Smooth muscle cell (in vitro differentiated cells): ENCODE measurements around the gene POLR2L. TPM values are rescaled to one million over a fixed set of nuclear protein-coding genes. Genes with fewer than 3 reads are reported as not detected.
A peak's percentile ranks its signal among the peaks of the same experiment; 100 is the strongest.

Experiments
- DNase-seq: peaks from one replicate; lab custom pipeline; 2025; ENCODE audit not compliant: unreplicated experiment; lab: John Stamatoyannopoulos, UW
- H2AFZ ChIP-seq: fragments of 200-600 bp; sonication (generic); 2 replicates; pipeline ENCODE4 v1.6.0; 2016; ENCODE audit warnings: antibody characterized with exemption, low read depth, mild to moderate bottlenecking
- H3F3A ChIP-seq: fragments of 200-600 bp; sonication (generic); 2 replicates; pipeline ENCODE4 v1.6.0; 2017; ENCODE audit warnings: antibody characterized with exemption, low read depth
- H3K27ac ChIP-seq: fragments of 200-600 bp; sonication (generic); 2 replicates; pipeline ENCODE4 v1.5.1; 2016; ENCODE audit warnings: low read depth, mild to moderate bottlenecking
- H3K27me3 ChIP-seq: fragments of 200-600 bp; sonication (generic); 2 replicates; pipeline ENCODE4 v1.6.1; 2016; ENCODE audit warnings: low read depth, mild to moderate bottlenecking
- H3K36me3 ChIP-seq: fragments of 200-600 bp; sonication (generic); 2 replicates; pipeline ENCODE4 v1.5.1; 2016; ENCODE audit warnings: low read depth
- H3K4me1 ChIP-seq: fragments of 200-600 bp; sonication (generic); 2 replicates; pipeline ENCODE4 v1.5.1; 2016; ENCODE audit warnings: low read depth
- H3K4me2 ChIP-seq: fragments of 200-600 bp; sonication (generic); 2 replicates; pipeline ENCODE4 v1.6.0; 2016; ENCODE audit warnings: mild to moderate bottlenecking
- H3K4me3 ChIP-seq: fragments of 200-600 bp; sonication (generic); 2 replicates; pipeline ENCODE4 v1.5.1; 2016; ENCODE audit warnings: mild to moderate bottlenecking
- H3K79me2 ChIP-seq: fragments of 200-600 bp; sonication (generic); 2 replicates; pipeline ENCODE4 v1.6.0; 2016; ENCODE audit warnings: low read depth, mild to moderate bottlenecking
- H3K9ac ChIP-seq: fragments of 200-600 bp; sonication (generic); 2 replicates; pipeline ENCODE4 v1.6.0; 2016; ENCODE audit warnings: low read depth
- H3K9me3 ChIP-seq: fragments of 200-600 bp; sonication (generic); replicated peaks from 2 replicates; pipeline ENCODE4 v1.5.1; 2016; ENCODE audit warnings: low read depth
- H4K20me1 ChIP-seq: fragments of 200-600 bp; sonication (generic); 2 replicates; pipeline ENCODE4 v1.6.0; 2016; ENCODE audit warnings: low read depth
- CTCF ChIP-seq: fragments of 200-600 bp; sonication (generic); IDR thresholded peaks from 2 replicates; pipeline ENCODE4 v1.5.1; 2017; ENCODE audit warnings: borderline replicate concordance, mild to moderate bottlenecking, antibody characterized with exemption; ENCODE audit not compliant: insufficient read depth, poor library complexity, severe bottlenecking
- WGBS: methylation state at CpG from one replicate; pipeline ENCODE4 v1.1.7; 2016; ENCODE audit warnings: low lambda C conversion rate; 5-methylcytosine and 5-hydroxymethylcytosine counted together
- polyA plus RNA-seq: library from polyadenylated mRNA; unstranded; fragments of >200 nt; fragmentation: Nextera tagmentation; extraction: Ambion mirVana; gene quantifications from 2 replicates; pipeline ENCODE4 v1.2.1, GENCODE V29; 2016
- total RNA-seq: library from RNA; depleted of rRNA; stranded (reverse); fragments of >200 nt; gene quantifications from 2 replicates; pipeline ENCODE4 v1.2.3, GENCODE V29; 2014

The POLR2L gene
- total and polyA plus RNA-seq, 2 experiments from 2014 or later: 51.4 to 380 TPM

GRCh38 chr11:810040-810567, 32.2 kb downstream of the POLR2L start:
- H3K4me3 ChIP-seq: peak overlapping the region; percentile 95
- H3K4me1 ChIP-seq: peaks cover 15% of the 10 kb centered on the region
- H2AFZ ChIP-seq: no peak overlapping the region
- no peaks in the 10 kb centered on the region for H3K36me3 ChIP-seq
- H3K79me2 ChIP-seq: peaks cover 38% of the 10 kb centered on the region
- WGBS: under 1% methylated on average over 41 of the region's 55 CpGs
- peak overlapping the region; percentile 98 for H3K9ac ChIP-seq
- H3K9me3 ChIP-seq: no peaks in the 10 kb centered on the region
- H3K27me3 ChIP-seq: no peaks in the 10 kb centered on the region
- no peak for DNase-seq
- H3K4me2 ChIP-seq: peak overlapping the region; percentile 99
- H3K27ac ChIP-seq: peak overlapping the region; percentile 98
- H3F3A ChIP-seq: peaks cover 11% of the 10 kb centered on the region
- no peak for TF ChIP-seq CTCF
- peaks cover 35% of the 10 kb centered on the region for H4K20me1 ChIP-seq

DNA sequence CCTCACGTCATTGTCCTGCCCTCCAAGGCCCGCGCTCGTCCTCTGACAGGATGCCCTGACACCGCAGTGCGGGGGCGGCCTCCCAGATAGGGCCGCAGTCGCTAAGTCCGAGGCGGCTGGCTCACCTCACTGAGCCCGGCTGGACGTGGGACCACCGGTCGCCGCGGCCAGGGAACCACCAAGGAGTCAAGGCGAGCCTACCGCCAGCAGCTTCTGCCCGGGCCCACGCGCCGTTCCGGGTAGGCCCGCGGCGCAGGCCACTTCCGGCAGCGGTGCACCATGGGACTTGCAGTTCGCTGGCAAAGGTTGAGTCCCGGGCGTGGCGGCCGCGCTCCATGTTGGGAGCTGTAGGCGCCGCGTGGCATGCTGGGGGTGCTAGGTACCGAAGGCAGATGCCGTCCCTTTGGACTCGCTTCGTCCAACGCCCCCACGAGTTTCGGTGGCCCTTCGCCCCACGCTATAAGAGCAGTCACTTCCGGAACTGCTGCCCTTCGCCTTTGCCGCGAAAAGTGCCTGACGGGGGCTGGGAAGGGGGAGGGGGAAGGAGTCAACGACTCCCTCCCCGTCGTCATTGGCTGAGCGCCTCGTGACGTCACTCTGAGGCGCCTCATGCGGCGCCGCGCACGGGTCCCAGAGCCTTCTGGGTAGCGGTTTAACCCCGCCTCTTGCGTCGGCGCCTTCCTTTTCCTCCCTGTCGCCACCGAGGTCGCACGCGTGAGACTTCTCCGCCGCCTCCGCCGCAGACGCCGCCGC, 32.9 kb downstream of the POLR2L start, which contains the start of gene RPLP2:
RPLP2 (plus strand) TSS at position 681 of the 753 bp plus-strand sequence. CDS start 268 bp downstream, outside the sequence.
- no peaks in the 10 kb centered on the region for H3K9me3 ChIP-seq
- DNase-seq: peak; percentile 99
- H2AFZ ChIP-seq: peak within 1 kb of the TSS; percentile 36
- H3K27me3 ChIP-seq: no peaks in the 10 kb centered on the region
- peaks cover 11% of the 10 kb centered on the region for H3F3A ChIP-seq
- H3K4me1 ChIP-seq: peaks cover 19% of the 10 kb centered on the region
- H3K79me2 ChIP-seq: peaks cover 38% of the 10 kb centered on the region
- TF ChIP-seq CTCF: no peak
- H3K36me3 ChIP-seq: no peaks in the 10 kb centered on the region
- H3K4me2 ChIP-seq: peak within 1 kb of the TSS; percentile 99
- H3K4me3 ChIP-seq: peak within 1 kb of the TSS; percentile 95
- H3K27ac ChIP-seq: peak within 1 kb of the TSS; percentile 98
- peaks cover 35% of the 10 kb centered on the region for H4K20me1 ChIP-seq
- peak within 1 kb of the TSS; percentile 98 for H3K9ac ChIP-seq
- WGBS: under 1% methylated on average over 73 of the region's 81 CpGs

- Histone ChIP-seq H3K4me1 (peaks cover 25% of the 10 kb centered on the region), H4K20me1 (peaks cover 35% of the 10 kb centered on the region), H3K79me2 (peaks cover 38% of the 10 kb centered on the region), H2AFZ (peak overlapping the region; percentile 36), H3K27ac (peak overlapping the region; percentile 98), H3K9ac (peak overlapping the region; percentile 98), H3K36me3 (no peaks in the 10 kb centered on the region), H3K4me2 (peak overlapping the region; percentile 99), H3K9me3 (no peaks in the 10 kb centered on the region), H3K4me3 (peak overlapping the region; percentile 95), H3F3A (peaks cover 11% of the 10 kb centered on the region), H3K27me3 (no peaks in the 10 kb centered on the region)
- no peak for TF ChIP-seq CTCF
- WGBS: 35% methylated on average over 36 of the region's 36 CpGs
- no peak for DNase-seq
Measured at GRCh38 chr11:808427-809286, 33.7 kb downstream of the POLR2L start.
